BLaER1 treated with 17β-estradiol and CSF1 and Interleukin-3, amounts not matched to agents 10 nM and 100 nM (cell line): ENCODE results near the gene FUS.

Experiments used
- H3K27ac ChIP-seq, 11 experiments: shearing (Covaris generic); formaldehyde crosslinking; 2 replicates each; pipeline ENCODE4 v1.8.1; 2022
- H3K27me3 ChIP-seq, 11 experiments: shearing (Covaris generic); formaldehyde crosslinking; 2 replicates each; pipeline ENCODE4 v1.8.1; 2022
- H3K36me3 ChIP-seq, 11 experiments: shearing (Covaris generic); formaldehyde crosslinking; 2 replicates each; pipeline ENCODE4 v1.8.1; 2022
- H3K4me1 ChIP-seq, 10 experiments: shearing (Covaris generic); formaldehyde crosslinking; 2 replicates each; pipeline ENCODE4 v1.8.1; 2022
- H3K4me2 ChIP-seq, 11 experiments: shearing (Covaris generic); formaldehyde crosslinking; 2 replicates each; pipeline ENCODE4 v1.8.1; 2022
- H3K4me3 ChIP-seq, 10 experiments: shearing (Covaris generic); formaldehyde crosslinking; 2 replicates each; pipeline ENCODE4 v1.8.1; 2022
- H3K9ac ChIP-seq, 11 experiments: shearing (Covaris generic); formaldehyde crosslinking; 2 replicates each; pipeline ENCODE4 v1.8.1; 2022
- H3K9me3 ChIP-seq, 11 experiments: shearing (Covaris generic); formaldehyde crosslinking; replicated peaks in 1 of 11; 2 replicates each; pipeline ENCODE4 v1.8.1; 2022
- H4K20me1 ChIP-seq, 11 experiments: shearing (Covaris generic); formaldehyde crosslinking; 2 replicates each; pipeline ENCODE4 v1.8.1; 2022
- Cebpa-rat ChIP-seq, 11 experiments: shearing (Covaris generic); IDR thresholded peaks; 2 replicates each; pipeline ENCODE4 v1.8.1; 2022

The FUS gene

DNA sequence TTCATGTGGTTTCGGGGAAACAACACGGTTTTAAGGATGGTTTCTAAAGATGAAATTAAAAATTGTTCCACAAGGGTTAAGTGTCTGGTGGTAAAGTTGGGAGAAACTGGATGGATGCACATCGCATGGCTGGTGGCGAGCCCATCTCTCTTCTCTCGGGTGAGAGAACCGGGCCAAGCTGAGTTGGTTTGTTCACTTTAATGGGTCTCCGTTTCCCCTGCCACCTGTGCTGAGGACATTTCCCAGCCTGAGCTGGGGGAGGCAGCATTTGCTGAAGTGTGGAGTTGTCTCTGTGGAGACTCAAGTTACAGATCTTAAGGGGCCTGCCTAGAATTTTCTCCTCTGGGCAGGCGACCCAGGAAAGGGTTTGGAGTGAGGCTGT is 7.9 kb downstream of the FUS start:
- no peak overlapping the region for H3K4me3 ChIP-seq

GRCh38 chr16:31188450-31189411 is 8.8 kb downstream of the FUS start:
- H3K4me1 ChIP-seq, result peaks cover under 1 to 89% (median 30%) of the 10 kb centered on the region in 10 experiments; a peak in 19 of 20 replicates
- peaks cover 100% of the 10 kb centered on the region in 11 experiments for H4K20me1 ChIP-seq
- H3K36me3 ChIP-seq, result peaks cover 97 to 100% (median 100%) of the 10 kb centered on the region in 11 experiments
- no peak overlapping the region for H3K4me2 ChIP-seq
- TF ChIP-seq Cebpa-rat (IDR thresholded peaks at IDR 0.05), result no peak
- no peaks in the 10 kb centered on the region for H3K9me3 ChIP-seq
- H3K9ac ChIP-seq, result peak overlapping the region in 2 of 11 experiments; percentile 11 to 31; a peak in 2 of 22 replicates
- no peak overlapping the region for H3K27ac ChIP-seq
- H3K27me3 ChIP-seq, result no peaks in the 10 kb centered on the region
- H3K4me3 ChIP-seq, result no peak overlapping the region

More for the DNA sequence above, 7.9 kb downstream of the FUS start:
- Histone ChIP-seq H3K27me3 (no peaks in the 10 kb centered on the region), H3K27ac (no peak overlapping the region; a peak in 1 of 22 replicates), H3K36me3 (peaks cover 97 to 100% (median 100%) of the 10 kb centered on the region in 11 experiments), H3K4me1 (peaks cover 10 to 94% (median 39%) of the 10 kb centered on the region in 10 experiments), H3K9me3 (no peaks in the 10 kb centered on the region), H3K4me2 (no peak overlapping the region), H4K20me1 (peaks cover 100% of the 10 kb centered on the region in 11 experiments), H3K9ac (peak overlapping the region in 1 of 11 experiments; percentile 11; a peak in 2 of 22 replicates)
- no peak for TF ChIP-seq Cebpa-rat (IDR thresholded peaks at IDR 0.05)

GRCh38 chr16:31189412-31189778 is 9.5 kb downstream of the FUS start:
- H3K4me2 ChIP-seq, result no peak overlapping the region
- TF ChIP-seq Cebpa-rat (IDR thresholded peaks at IDR 0.05), result no peak
- peaks cover 0 to 89% (median 25%) of the 10 kb centered on the region in 10 experiments; a peak in 19 of 20 replicates for H3K4me1 ChIP-seq
- no peak overlapping the region for H3K4me3 ChIP-seq
- H4K20me1 ChIP-seq, result peaks cover 100% of the 10 kb centered on the region in 11 experiments
- H3K9ac ChIP-seq, result 0 out of 22 replicates have a peak overlapping the region, but pooled peaks of 1 of the 11 experiments have one; percentile 11
- no peaks in the 10 kb centered on the region for H3K9me3 ChIP-seq
- peaks cover 97 to 100% (median 100%) of the 10 kb centered on the region in 11 experiments for H3K36me3 ChIP-seq
- no peak overlapping the region for H3K27ac ChIP-seq
- H3K27me3 ChIP-seq, result no peaks in the 10 kb centered on the region

GRCh38 chr16:31190061-31190460 is 10.1 kb downstream of the FUS start:
- H3K4me2 ChIP-seq, result no peak overlapping the region; a peak in 1 of 22 replicates
- no peak for TF ChIP-seq Cebpa-rat (IDR thresholded peaks at IDR 0.05)
- H3K9ac ChIP-seq, result no peak overlapping the region; a peak in 1 of 22 replicates
- peaks cover 100% of the 10 kb centered on the region in 11 experiments for H4K20me1 ChIP-seq
- H3K4me1 ChIP-seq, result peaks cover 0 to 84% (median 22%) of the 10 kb centered on the region in 10 experiments; a peak in 18 of 20 replicates
- no peak overlapping the region for H3K4me3 ChIP-seq
- H3K27me3 ChIP-seq, result no peaks in the 10 kb centered on the region
- H3K27ac ChIP-seq, result no peak overlapping the region
- no peaks in the 10 kb centered on the region for H3K9me3 ChIP-seq
- H3K36me3 ChIP-seq, result peaks cover 97 to 100% (median 100%) of the 10 kb centered on the region in 11 experiments

DNA sequence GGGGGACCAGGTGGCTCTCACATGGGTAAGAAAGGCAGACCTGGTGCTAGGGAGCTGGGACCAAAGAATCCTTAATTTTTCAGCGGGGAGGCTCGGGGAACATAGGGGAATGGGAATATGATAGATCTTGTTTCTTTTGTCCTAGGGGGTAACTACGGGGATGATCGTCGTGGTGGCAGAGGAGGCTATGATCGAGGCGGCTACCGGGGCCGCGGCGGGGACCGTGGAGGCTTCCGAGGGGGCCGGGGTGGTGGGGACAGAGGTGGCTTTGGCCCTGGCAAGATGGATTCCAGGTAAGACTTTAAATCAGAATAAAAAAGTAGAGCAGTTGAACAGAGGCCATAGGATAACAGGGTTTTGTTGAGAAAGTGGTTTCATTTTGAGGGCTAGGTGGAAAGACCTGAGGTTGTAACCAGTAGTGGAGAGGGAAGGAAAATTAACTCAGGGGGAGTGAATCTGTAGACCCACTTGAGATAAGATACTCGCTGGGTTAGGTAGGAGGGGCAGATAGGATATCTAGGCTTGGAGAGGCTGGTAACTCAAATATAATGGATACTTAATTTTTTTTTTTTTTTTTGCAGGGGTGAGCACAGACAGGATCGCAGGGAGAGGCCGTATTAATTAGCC is 11.0 kb downstream of the FUS start:
- H3K9me3 ChIP-seq, result no peaks in the 10 kb centered on the region
- peak overlapping the region in 2 of 11 experiments; percentile 34 to 58; a peak in 2 of 22 replicates for H3K9ac ChIP-seq
- no peak overlapping the region for H3K27ac ChIP-seq
- peaks cover 100% of the 10 kb centered on the region in 11 experiments for H4K20me1 ChIP-seq
- peaks cover 98 to 100% (median 100%) of the 10 kb centered on the region in 11 experiments for H3K36me3 ChIP-seq
- peaks cover 0 to 83% (median 17%) of the 10 kb centered on the region in 10 experiments; a peak in 16 of 20 replicates for H3K4me1 ChIP-seq
- H3K4me3 ChIP-seq, result no peak overlapping the region
- H3K4me2 ChIP-seq, result peak overlapping the region in 2 of 11 experiments; percentile 8 to 27; a peak in 3 of 22 replicates
- TF ChIP-seq Cebpa-rat (IDR thresholded peaks at IDR 0.05), result no peak
- no peaks in the 10 kb centered on the region for H3K27me3 ChIP-seq

- no peaks in the 10 kb centered on the region for H3K27me3 ChIP-seq
- no peak overlapping the region for H3K4me3 ChIP-seq
- no peak for TF ChIP-seq Cebpa-rat (IDR thresholded peaks at IDR 0.05)
- H3K27ac ChIP-seq, result no peak overlapping the region; a peak in 1 of 22 replicates
- H3K4me2 ChIP-seq, result peak overlapping the region in 2 of 11 experiments; percentile 8 to 27; a peak in 2 of 22 replicates
- H3K4me1 ChIP-seq, result peaks cover 0 to 83% (median 13%) of the 10 kb centered on the region in 10 experiments; a peak in 12 of 20 replicates
- no peaks in the 10 kb centered on the region for H3K9me3 ChIP-seq
- H3K9ac ChIP-seq, result peak overlapping the region in 1 of 11 experiments; percentile 58; a peak in 2 of 22 replicates
- peaks cover 100% of the 10 kb centered on the region in 11 experiments for H4K20me1 ChIP-seq
- H3K36me3 ChIP-seq, result peaks cover 100% of the 10 kb centered on the region in 11 experiments
These were observed 11.9 kb downstream of the FUS start for GRCh38 chr16:31191697-31192428.

DNA sequence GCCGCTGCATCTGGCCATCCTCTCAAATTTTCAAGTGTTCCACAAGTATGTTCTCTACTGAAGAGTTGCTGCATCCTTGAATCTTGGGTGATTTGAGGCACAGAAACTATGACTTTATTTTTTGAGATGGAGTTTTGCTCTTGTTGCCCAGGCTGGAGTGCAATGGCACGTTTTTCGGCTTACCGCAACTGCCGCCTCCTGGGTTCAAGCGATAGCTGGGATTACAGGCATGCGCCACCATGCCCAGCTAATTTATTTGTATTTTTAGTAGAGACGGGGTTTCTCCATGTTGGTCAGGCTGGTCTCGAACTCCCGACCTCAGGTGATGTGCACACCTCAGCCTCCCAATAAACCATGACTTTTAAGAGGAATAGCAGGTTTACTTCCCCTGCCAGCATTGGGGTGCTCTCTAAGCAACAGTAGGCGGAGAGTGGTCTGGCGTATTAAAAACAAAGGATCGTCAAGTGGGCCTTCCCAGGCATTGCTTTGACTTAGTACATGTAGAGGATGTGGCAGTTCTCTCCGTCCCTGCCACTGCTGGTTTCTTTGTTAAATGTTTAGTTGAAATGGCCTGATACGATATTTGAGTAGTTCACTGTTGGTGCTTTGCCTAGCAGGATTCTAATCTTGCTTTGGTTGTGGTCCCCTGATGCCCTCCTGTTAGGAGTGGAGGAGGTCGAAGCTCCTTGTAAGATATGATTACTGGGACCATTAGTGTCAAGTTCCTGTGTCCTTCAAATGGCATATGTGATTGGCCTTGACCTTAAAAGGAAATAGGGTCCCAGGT is 13.1 kb downstream of the FUS start:
- Histone ChIP-seq H3K9me3 (no peaks in the 10 kb centered on the region), H3K27me3 (no peaks in the 10 kb centered on the region), H4K20me1 (peaks cover 98 to 100% (median 100%) of the 10 kb centered on the region in 11 experiments), H3K4me3 (no peak overlapping the region), H3K4me2 (no peak overlapping the region), H3K9ac (no peak overlapping the region), H3K4me1 (peaks cover 0 to 83% (median 19%) of the 10 kb centered on the region in 10 experiments; a peak in 15 of 20 replicates), H3K36me3 (peaks cover 92 to 100% (median 97%) of the 10 kb centered on the region in 11 experiments), H3K27ac (no peak overlapping the region)
- TF ChIP-seq Cebpa-rat (IDR thresholded peaks at IDR 0.05), result no peak

DNA sequence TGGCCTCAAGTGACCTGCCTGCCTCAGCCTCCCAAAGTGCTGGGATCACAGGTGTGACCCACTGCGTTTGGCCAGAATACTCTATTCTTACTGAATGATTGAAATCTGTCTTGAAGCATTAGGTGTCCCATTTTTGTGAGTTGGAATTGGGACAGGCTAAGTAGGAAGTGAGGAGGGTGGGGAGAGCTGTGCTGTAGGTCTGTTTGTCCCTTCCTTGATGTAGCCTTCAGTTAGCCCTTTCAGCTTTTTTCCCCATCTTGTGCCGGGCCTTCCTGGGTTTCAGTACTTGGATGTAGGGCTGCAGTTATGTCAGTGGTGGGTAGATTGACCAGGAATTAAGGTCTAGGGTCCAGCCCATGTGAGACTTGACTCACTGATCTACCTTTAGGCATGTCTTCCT is 13.9 kb downstream of the FUS start:
- H3K27me3 ChIP-seq, result no peaks in the 10 kb centered on the region
- no peak overlapping the region for H3K4me3 ChIP-seq
- H3K36me3 ChIP-seq, result peaks cover 90 to 100% (median 94%) of the 10 kb centered on the region in 11 experiments
- no peak overlapping the region for H3K27ac ChIP-seq
- H3K4me2 ChIP-seq, result no peak overlapping the region
- H3K9ac ChIP-seq, result peak overlapping the region in 2 of 11 experiments; percentile 3 to 34; a peak in 1 of 22 replicates
- peaks cover 7 to 83% (median 27%) of the 10 kb centered on the region in 10 experiments; a peak in 19 of 20 replicates for H3K4me1 ChIP-seq
- H4K20me1 ChIP-seq, result peaks cover 98 to 100% (median 100%) of the 10 kb centered on the region in 11 experiments
- H3K9me3 ChIP-seq, result no peaks in the 10 kb centered on the region
- no peak for TF ChIP-seq Cebpa-rat (IDR thresholded peaks at IDR 0.05)
